Kidney epithelial cell (primary cell): ENCODE measurements around the gene QSOX2. TPM values are rescaled to one million over a fixed set of nuclear protein-coding genes. Genes with fewer than 3 reads are reported as not detected.

Experiments
- DNase-seq: peaks from one replicate; pipeline ENCODE4 v3.0.0-alpha.2; 2010; ENCODE audit warnings: low read depth
- H3K27me3 ChIP-seq: 2 replicates; pipeline ENCODE4 v1.6.0; 2011; ENCODE audit warnings: low read length; ENCODE audit not compliant: control insufficient read depth, insufficient read depth
- H3K36me3 ChIP-seq: 2 replicates; pipeline ENCODE4 v1.5.1; 2011; ENCODE audit warnings: low read length; ENCODE audit not compliant: control insufficient read depth, insufficient read depth
- H3K4me3 ChIP-seq: 2 replicates; pipeline ENCODE4 v1.5.1; 2011; ENCODE audit warnings: low read depth, mild to moderate bottlenecking, control low read depth, low read length
- CTCF ChIP-seq: IDR thresholded peaks from 2 replicates; pipeline ENCODE4 v1.5.1; 2011; ENCODE audit warnings: mild to moderate bottlenecking, moderate library complexity, low read length, control low read depth, inconsistent platforms; ENCODE audit not compliant: insufficient read depth, poor library complexity, severe bottlenecking
- total RNA-seq: library from RNA; depleted of rRNA; stranded (reverse); fragments of >200 nt; gene quantifications from 2 replicates; pipeline ENCODE4 v1.2.3, GENCODE V29; 2015

The QSOX2 gene
- total RNA-seq, 1 donor from 2014 or later: 17.3 TPM

GRCh38 chr9:136213733-136214132 is 31.9 kb downstream of the QSOX2 start:
- no peak for TF ChIP-seq CTCF
- Histone ChIP-seq H3K27me3 (no peaks in the 10 kb centered on the region), H3K36me3 (no peaks in the 10 kb centered on the region), H3K4me3 (no peak overlapping the region)
- no peak for DNase-seq

GRCh38 chr9:136212345-136212950 is 33.2 kb downstream of the QSOX2 start:
- no peak overlapping the region for H3K4me3 ChIP-seq
- H3K27me3 ChIP-seq: no peaks in the 10 kb centered on the region
- no peak for TF ChIP-seq CTCF
- no peak for DNase-seq
- H3K36me3 ChIP-seq: no peaks in the 10 kb centered on the region

GRCh38 chr9:136211441-136212344 is 33.9 kb downstream of the QSOX2 start:
- TF ChIP-seq CTCF: no peak
- Histone ChIP-seq H3K4me3 (no peak overlapping the region), H3K36me3 (no peaks in the 10 kb centered on the region), H3K27me3 (no peaks in the 10 kb centered on the region)
- no peak for DNase-seq

GRCh38 chr9:136211006-136211405 is 34.6 kb downstream of the QSOX2 start:
- no peaks in the 10 kb centered on the region for H3K36me3 ChIP-seq
- no peak for DNase-seq
- H3K4me3 ChIP-seq: no peak overlapping the region
- H3K27me3 ChIP-seq: no peaks in the 10 kb centered on the region
- TF ChIP-seq CTCF: no peak

- DNase-seq: no peak
- Histone ChIP-seq H3K4me3 (no peak overlapping the region), H3K36me3 (no peaks in the 10 kb centered on the region), H3K27me3 (peaks cover 5% of the 10 kb centered on the region)
- no peak for TF ChIP-seq CTCF
Measured at GRCh38 chr9:136210276-136210675, 35.3 kb downstream of the QSOX2 start.
